Gastrocnemius medialis (tissue), 4 donors: ENCODE measurements around the gene SLC45A2. TPM values are rescaled to one million over a fixed set of nuclear protein-coding genes. Genes with fewer than 3 reads are reported as not detected.
A peak's percentile ranks its signal among the peaks of the same experiment; 100 is the strongest.

Experiments
- ATAC-seq, 2 donors: fragments of 150-250 bp; one replicate each; pipeline ENCODE4 v1.9.1; 2016
- DNase-seq, 2 donors: peaks; one replicate each; pipeline ENCODE4 v3.0.0-alpha.2; 2019
- H3K27ac ChIP-seq, 4 donors: fragments of 200-600 bp; sonication (generic); 1 replicate in 1 of 4; 2 replicates in 3 of 4; pipeline ENCODE4 v1.5.1; 2016 to 2018; ENCODE audit warnings: mild to moderate bottlenecking in 2 of 4, moderate library complexity in 1 of 4
- H3K27me3 ChIP-seq, 3 donors: fragments of 200-600 bp; sonication (generic) in 2 of 3; 1 replicate in 1 of 3; 2 replicates in 2 of 3; pipeline versions ENCODE4 v1.5.1 to v1.6.0; 2016 to 2019; ENCODE audit warnings: mild to moderate bottlenecking in 1 of 3, moderate library complexity in 1 of 3
- H3K36me3 ChIP-seq, 2 donors: fragments of 200-600 bp; sonication (generic) in 1 of 2; one replicate each; pipeline ENCODE4 v1.5.1; 2017 to 2018
- H3K4me1 ChIP-seq, 2 donors: fragments of 200-600 bp; sonication (generic) in 1 of 2; one replicate each; pipeline ENCODE4 v1.5.1; 2016 to 2017; ENCODE audit warnings: mild to moderate bottlenecking in 2 of 2
- H3K4me3 ChIP-seq, 4 donors: fragments of 200-600 bp; sonication (generic) in 3 of 4; 1 replicate in 1 of 4; 2 replicates in 3 of 4; pipeline ENCODE4 v1.5.1; 2016 to 2019; ENCODE audit warnings: mild to moderate bottlenecking in 2 of 4
- H3K9me3 ChIP-seq, 3 donors: fragments of 200-600 bp; sonication (generic) in 2 of 3; 1 replicate in 1 of 3; 2 replicates in 2 of 3; pipeline ENCODE4 v1.5.1; 2016 to 2019
- POLR2A ChIP-seq, 2 donors: fragments of 450-650 bp; IDR thresholded peaks; one replicate each; pipeline ENCODE4 v1.6.1; 2017; ENCODE audit warnings: antibody characterized with exemption in 2 of 2, mild to moderate bottlenecking in 2 of 2, moderate library complexity in 2 of 2
- in situ Hi-C, 4 donors: fragments of 200-750 bp; cut with MboI; loops; one replicate each; pipeline versions ENCODE4 v1.15.0 to v1.8.0; 2017; ENCODE audit warnings: low sequenced_read_pairs in 4 of 4
- intact Hi-C: fragments of 100-400 bp; cut with DNase I; formaldehyde crosslinking; loops from one replicate; pipeline ENCODE4 v1.15.1; 2023; ENCODE audit warnings: low total_unique reads
- total RNA-seq, 4 donors: library from RNA; depleted of rRNA; stranded (reverse); fragments of >200 nt; gene quantifications; one replicate each; pipeline versions ENCODE4 v1.1.0 to v1.2.3, GENCODE V29; 2016
- TF ChIP-seq, protein P1 (sequence below), 5 experiments: fragments of 450-650 bp in 3 of 5; fragments of 200-600 bp in 2 of 5; sonication (generic) in 2 of 5; IDR thresholded peaks in 4 of 5; conservative IDR thresholded peaks in 1 of 5; 1 replicate in 4 of 5; 2 replicates in 1 of 5; pipeline ENCODE4 v1.5.1; 2016 to 2019; ENCODE audit warnings: antibody characterized with exemption in 5 of 5, mild to moderate bottlenecking in 3 of 5, moderate library complexity in 3 of 5

Gene SLC45A2
- total RNA-seq, 4 donors from 2014 or later, result not detected

DNA sequence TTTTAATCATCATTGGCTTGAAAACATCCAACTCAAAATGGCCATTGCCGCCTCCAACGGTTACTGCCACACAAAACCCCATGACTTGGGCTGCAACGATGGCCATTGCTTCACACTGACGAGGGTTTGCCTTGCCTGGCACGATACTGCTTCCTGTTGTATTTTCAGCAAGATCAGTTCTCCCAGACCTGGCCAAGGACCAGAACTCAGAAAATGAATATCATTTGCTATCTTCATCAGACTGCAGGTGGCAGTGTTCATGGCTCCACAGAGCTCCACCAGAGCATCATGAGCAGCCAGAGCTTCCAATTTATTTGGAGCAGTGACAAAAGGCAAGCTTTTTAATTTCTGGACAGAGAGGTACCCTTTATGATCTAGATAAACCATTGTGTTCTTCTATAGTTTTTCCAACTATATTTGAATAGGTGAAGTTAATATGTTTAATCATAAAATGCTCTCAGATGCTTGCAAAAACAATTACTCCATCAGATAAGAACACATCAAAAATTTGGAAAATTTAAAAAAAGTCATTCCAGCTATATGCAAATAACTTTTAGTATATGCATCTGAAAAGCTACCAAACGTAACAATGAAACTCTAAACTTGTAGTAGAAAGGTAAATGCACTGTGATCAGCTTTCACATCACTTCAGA lies 13.0 kb upstream of the SLC45A2 start:
- peak overlapping the region; percentile 21 to 67 (median 30) for H3K27ac ChIP-seq

DNA sequence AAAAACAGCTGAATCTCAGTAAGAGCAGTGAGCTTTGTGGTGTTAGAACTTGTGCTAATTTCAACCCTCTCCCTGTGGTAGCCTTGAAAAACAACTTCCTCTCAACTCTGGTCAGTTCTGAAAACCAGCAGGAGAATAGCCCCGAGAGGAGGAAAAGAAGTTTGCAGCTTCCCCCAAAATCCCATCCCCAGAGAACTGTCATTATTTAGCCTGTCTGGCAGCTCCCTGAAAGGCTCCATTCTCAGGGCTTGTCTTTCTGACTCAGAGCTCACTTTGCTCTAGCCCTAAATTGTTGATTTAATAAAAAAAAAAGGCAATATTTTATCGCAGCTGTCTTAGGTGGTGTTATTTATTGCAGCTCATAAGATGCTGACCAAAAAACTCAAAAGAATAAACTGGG lies 11.4 kb upstream of the SLC45A2 start:
- H3K4me1 ChIP-seq, result peaks cover 0 to 6% of the 10 kb centered on the region in 2 donors

More for the DNA sequence above, 13.0 kb upstream of the SLC45A2 start:
- no peak overlapping the region for H3K4me3 ChIP-seq
- no peaks in the 10 kb centered on the region for H3K36me3 ChIP-seq
- peaks cover 0 to 6% of the 10 kb centered on the region in 2 donors for H3K4me1 ChIP-seq
- no peak for TF ChIP-seq POLR2A (IDR thresholded peaks at IDR 0.05)
- TF ChIP-seq, protein P1, sequence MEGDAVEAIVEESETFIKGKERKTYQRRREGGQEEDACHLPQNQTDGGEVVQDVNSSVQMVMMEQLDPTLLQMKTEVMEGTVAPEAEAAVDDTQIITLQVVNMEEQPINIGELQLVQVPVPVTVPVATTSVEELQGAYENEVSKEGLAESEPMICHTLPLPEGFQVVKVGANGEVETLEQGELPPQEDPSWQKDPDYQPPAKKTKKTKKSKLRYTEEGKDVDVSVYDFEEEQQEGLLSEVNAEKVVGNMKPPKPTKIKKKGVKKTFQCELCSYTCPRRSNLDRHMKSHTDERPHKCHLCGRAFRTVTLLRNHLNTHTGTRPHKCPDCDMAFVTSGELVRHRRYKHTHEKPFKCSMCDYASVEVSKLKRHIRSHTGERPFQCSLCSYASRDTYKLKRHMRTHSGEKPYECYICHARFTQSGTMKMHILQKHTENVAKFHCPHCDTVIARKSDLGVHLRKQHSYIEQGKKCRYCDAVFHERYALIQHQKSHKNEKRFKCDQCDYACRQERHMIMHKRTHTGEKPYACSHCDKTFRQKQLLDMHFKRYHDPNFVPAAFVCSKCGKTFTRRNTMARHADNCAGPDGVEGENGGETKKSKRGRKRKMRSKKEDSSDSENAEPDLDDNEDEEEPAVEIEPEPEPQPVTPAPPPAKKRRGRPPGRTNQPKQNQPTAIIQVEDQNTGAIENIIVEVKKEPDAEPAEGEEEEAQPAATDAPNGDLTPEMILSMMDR (IDR thresholded peaks at IDR 0.05 in 4 of 5, conservative IDR thresholded peaks at IDR 0.05 in 1 of 5), result peak; percentile 36 to 65 (median 50)
- in situ Hi-C loops, result loop anchor here in 3 of 4 donors (10.0 to 25.0 kb wide), 2 partner anchors 465 to 467 kb away; no protein-coding TSS in a partner anchor
- ATAC-seq (peak; percentile 96 to 99), DNase-seq (peak; percentile 55 to 82)
- H3K27me3 ChIP-seq, result no peaks in the 10 kb centered on the region
- intact Hi-C loops, result loop anchor here (1.0 to 2.0 kb wide), 2 partner anchors 10 to 469 kb away; no protein-coding TSS in a partner anchor
- no peaks in the 10 kb centered on the region for H3K9me3 ChIP-seq

DNA sequence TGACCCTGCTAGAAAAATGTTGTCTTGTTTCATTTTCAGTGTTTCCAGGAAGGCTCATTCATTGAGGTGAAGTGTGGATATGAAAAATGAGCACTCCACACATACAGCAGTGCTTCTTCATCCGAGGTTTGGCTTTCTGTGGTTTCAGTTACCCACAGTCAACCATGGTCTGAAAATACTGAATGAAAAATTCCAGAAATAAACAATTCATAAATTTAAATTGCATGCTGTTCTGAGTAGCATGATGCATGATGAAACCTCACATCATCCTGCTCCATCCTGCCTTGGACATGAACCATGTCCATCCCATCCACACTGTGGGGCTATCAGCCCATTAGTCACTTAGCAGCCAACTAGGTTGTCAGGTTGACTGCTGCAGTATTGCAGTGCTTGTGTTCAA lies 10.4 kb upstream of the SLC45A2 start:
- no peak overlapping the region for H3K27ac ChIP-seq
- H3K36me3 ChIP-seq, result no peaks in the 10 kb centered on the region
- DNase-seq (no peak), ATAC-seq (no peak)
- in situ Hi-C loops, result loop anchor here in 3 of 4 donors (10.0 to 25.0 kb wide), 2 partner anchors 467 to 470 kb away; no protein-coding TSS in a partner anchor
- intact Hi-C loops, result no loop called here
- TF ChIP-seq POLR2A (IDR thresholded peaks at IDR 0.05), result no peak
- TF ChIP-seq, protein P1 (IDR thresholded peaks at IDR 0.05 in 4 of 5, conservative IDR thresholded peaks at IDR 0.05 in 1 of 5), result no peak
- no peaks in the 10 kb centered on the region for H3K9me3 ChIP-seq
- H3K4me1 ChIP-seq, result peaks cover 0 to 6% of the 10 kb centered on the region in 2 donors
- H3K4me3 ChIP-seq, result no peak overlapping the region
- no peaks in the 10 kb centered on the region for H3K27me3 ChIP-seq

More for the DNA sequence above, 11.4 kb upstream of the SLC45A2 start:
- in situ Hi-C loops (loop anchor here in 3 of 4 donors (10.0 to 25.0 kb wide), 2 partner anchors 466 to 469 kb away; no protein-coding TSS in a partner anchor), intact Hi-C loops (loop anchor here (2.0 kb wide), 1 partner anchor 471 kb away; no protein-coding TSS in a partner anchor)
- Histone ChIP-seq H3K9me3 (no peaks in the 10 kb centered on the region), H3K27me3 (no peaks in the 10 kb centered on the region), H3K27ac (no peak overlapping the region), H3K4me3 (no peak overlapping the region), H3K36me3 (no peaks in the 10 kb centered on the region)
- no peak for DNase-seq
- ATAC-seq, result no peak
- no peak for TF ChIP-seq POLR2A (IDR thresholded peaks at IDR 0.05)
- TF ChIP-seq, protein P1 (IDR thresholded peaks at IDR 0.05 in 4 of 5, conservative IDR thresholded peaks at IDR 0.05 in 1 of 5), result no peak

DNA sequence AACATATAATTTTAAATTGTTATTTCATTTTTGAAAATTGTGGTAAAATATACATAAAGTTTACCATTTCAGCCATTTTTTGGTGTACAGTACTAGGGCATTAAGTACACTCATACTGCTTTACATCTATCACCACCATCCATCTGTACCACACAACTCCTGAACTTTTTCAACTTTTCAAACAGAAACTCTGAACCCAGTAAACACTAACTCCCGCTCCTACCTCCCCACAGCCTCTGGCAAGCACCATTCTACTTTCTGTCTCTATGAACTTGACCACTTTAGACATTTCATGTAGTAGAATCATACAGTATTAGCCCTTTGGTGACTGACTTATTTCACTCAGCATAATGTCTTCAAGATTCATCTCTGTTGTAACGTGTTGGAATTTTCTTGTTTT lies 8.4 kb upstream of the SLC45A2 start:
- TF ChIP-seq POLR2A (IDR thresholded peaks at IDR 0.05), result no peak
- TF ChIP-seq, protein P1 (IDR thresholded peaks at IDR 0.05 in 4 of 5, conservative IDR thresholded peaks at IDR 0.05 in 1 of 5), result no peak
- Histone ChIP-seq H3K27ac (no peak overlapping the region), H3K4me3 (no peak overlapping the region), H3K9me3 (no peaks in the 10 kb centered on the region), H3K4me1 (peaks cover 0 to 6% of the 10 kb centered on the region in 2 donors), H3K36me3 (peaks cover 0 to 13% of the 10 kb centered on the region in 2 donors), H3K27me3 (no peaks in the 10 kb centered on the region)
- in situ Hi-C loops (loop anchor here in 3 of 4 donors (10.0 to 25.0 kb wide), 2 partner anchors 469 to 472 kb away; no protein-coding TSS in a partner anchor), intact Hi-C loops (no loop called here)
- no peak for ATAC-seq
- no peak for DNase-seq
